HEK293 (cell line): ENCODE data around the gene DCST2.

Experiments used
- CTCF ChIA-PET: fragments of 350-600 bp; formaldehyde crosslinking; extraction: SDS; loops from one replicate; lab custom pipeline; 2021; ENCODE audit warnings: antibody characterized with exemption; lab: Yijun Ruan, JAX
- POLR2A ChIA-PET: fragments of 300-600 bp; formaldehyde crosslinking; extraction: SDS; loops from one replicate; lab custom pipeline; 2020; ENCODE audit warnings: antibody characterized with exemption, inconsistent platforms; lab: Yijun Ruan, JAX
- H3K27ac ChIP-seq: fragments of 200-500 bp; sonication (Bioruptor generic); 2 replicates; pipeline ENCODE4 v1.5.1; 2014; ENCODE audit warnings: low read depth, low read length, control low read depth, inconsistent platforms; ENCODE audit errors: extremely low read depth
- H3K36me3 ChIP-seq, 2 experiments: fragments of 200-500 bp in 1 of 2; sonication (Bioruptor generic) in 1 of 2; 1 replicate in 1 of 2; 2 replicates in 1 of 2; pipeline ENCODE4 v1.5.1; 2014 to 2017; ENCODE audit warnings: inconsistent platforms in 2 of 2, low read length in 2 of 2; ENCODE audit not compliant: control insufficient read depth in 2 of 2, insufficient read depth in 1 of 2
- H3K4me1 ChIP-seq: fragments of 200-500 bp; sonication (Bioruptor generic); 2 replicates; pipeline ENCODE4 v1.5.1; 2014; ENCODE audit warnings: mild to moderate bottlenecking, low read length, inconsistent platforms; ENCODE audit not compliant: control insufficient read depth, insufficient read depth
- H3K4me3 ChIP-seq: 2 replicates; pipeline ENCODE4 v1.5.1; 2011; ENCODE audit warnings: low read depth, mild to moderate bottlenecking, control low read depth, low read length, moderate library complexity
- H3K9me3 ChIP-seq: fragments of 200-500 bp; sonication (Bioruptor generic); 2 replicates; pipeline ENCODE4 v1.5.1; 2014; ENCODE audit warnings: low read depth, low read length, inconsistent platforms; ENCODE audit not compliant: control insufficient read depth, insufficient read depth
- BCL11A ChIP-seq: fragments of 450-650 bp; formaldehyde crosslinking; IDR thresholded peaks from 2 replicates; pipeline ENCODE4 v1.5.1; 2016; ENCODE audit warnings: low read depth, missing biosample characterization, missing genetic modification characterization
- EGR2 ChIP-seq: fragments of 450-650 bp; formaldehyde crosslinking; IDR thresholded peaks from 2 replicates; pipeline ENCODE4 v1.5.1; 2016; ENCODE audit warnings: low read depth, missing biosample characterization, missing genetic modification characterization
- GLIS1 ChIP-seq: fragments of 450-650 bp; formaldehyde crosslinking; IDR thresholded peaks from 2 replicates; pipeline ENCODE4 v1.5.1; 2016; ENCODE audit warnings: missing biosample characterization, missing genetic modification characterization
- KLF7 ChIP-seq: fragments of 450-650 bp; formaldehyde crosslinking; IDR thresholded peaks from 2 replicates; pipeline ENCODE4 v1.5.1; 2016; ENCODE audit warnings: missing biosample characterization, missing genetic modification characterization, borderline replicate concordance
- PRDM1 ChIP-seq: fragments of 450-650 bp; formaldehyde crosslinking; IDR thresholded peaks from 2 replicates; pipeline ENCODE4; 2016; ENCODE audit warnings: missing biosample characterization, missing genetic modification characterization
- ZIC2 ChIP-seq: fragments of 450-650 bp; formaldehyde crosslinking; IDR thresholded peaks from 2 replicates; pipeline ENCODE4 v1.5.1; 2016; ENCODE audit warnings: missing biosample characterization, missing genetic modification characterization
- ZNF221 ChIP-seq: fragments of 450-650 bp; formaldehyde crosslinking; IDR thresholded peaks from 2 replicates; pipeline ENCODE4 v1.5.1; 2017; ENCODE audit warnings: missing biosample characterization, missing genetic modification characterization, borderline replicate concordance
- ZNF24 ChIP-seq: fragments of 450-650 bp; formaldehyde crosslinking; IDR thresholded peaks from 2 replicates; pipeline ENCODE4 v1.5.1; 2016; ENCODE audit warnings: missing biosample characterization, missing genetic modification characterization
- ZNF791 ChIP-seq: fragments of 450-650 bp; formaldehyde crosslinking; IDR thresholded peaks from 2 replicates; pipeline ENCODE4 v1.5.1; 2016; ENCODE audit warnings: missing biosample characterization, missing genetic modification characterization
- TF ChIP-seq, protein P1 (sequence below): fragments of 450-650 bp; formaldehyde crosslinking; IDR thresholded peaks from 2 replicates; pipeline ENCODE4 v1.5.1; 2016; ENCODE audit warnings: missing biosample characterization, missing genetic modification characterization
- TF ChIP-seq, protein P2 (sequence below): fragments of 450-650 bp; IDR thresholded peaks from 2 replicates; pipeline ENCODE4 v1.5.1; 2018; ENCODE audit warnings: missing biosample characterization, mild to moderate bottlenecking, missing genetic modification characterization
- TF ChIP-seq, protein P3 (sequence below): fragments of 450-650 bp; formaldehyde crosslinking; IDR thresholded peaks from 2 replicates; pipeline ENCODE4 v1.5.1; 2016; ENCODE audit warnings: missing biosample characterization, missing genetic modification characterization
- TF ChIP-seq, protein P4 (sequence below): fragments of 450-650 bp; formaldehyde crosslinking; IDR thresholded peaks from 2 replicates; pipeline ENCODE4 v1.5.1; 2016; ENCODE audit warnings: missing biosample characterization, missing genetic modification characterization
- TF ChIP-seq, protein P5 (sequence below): fragments of 450-650 bp; formaldehyde crosslinking; IDR thresholded peaks from 2 replicates; pipeline ENCODE4 v1.5.1; 2017; ENCODE audit warnings: missing biosample characterization, missing genetic modification characterization
- TF ChIP-seq, protein P6 (sequence below): fragments of 450-650 bp; formaldehyde crosslinking; IDR thresholded peaks from 2 replicates; pipeline ENCODE4 v1.5.1; 2017; ENCODE audit warnings: missing biosample characterization, missing genetic modification characterization

The DCST2 gene

DNA sequence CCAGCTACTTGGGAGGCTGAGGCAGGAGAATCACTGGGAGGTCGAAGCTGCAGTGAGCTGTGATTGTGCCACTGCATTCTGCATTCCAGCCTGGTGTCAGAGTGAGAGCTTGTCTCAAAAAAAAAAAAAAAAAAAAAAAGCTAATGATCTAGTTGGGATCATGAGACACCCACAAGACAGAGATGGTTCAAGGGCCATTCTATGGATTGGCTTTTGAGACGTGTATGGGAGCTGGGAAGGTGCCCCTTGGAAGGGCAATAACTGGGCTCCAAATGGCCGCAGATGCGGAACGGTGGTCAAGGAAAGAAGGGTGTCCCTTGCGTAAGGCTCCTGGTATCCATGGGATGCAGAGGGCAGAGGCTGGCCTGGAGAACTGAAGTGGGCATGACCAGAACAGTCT, 10.8 kb upstream of the DCST2 start:
- no peaks in the 10 kb centered on the region for H3K36me3 ChIP-seq
- H3K9me3 ChIP-seq, result no peaks in the 10 kb centered on the region
- CTCF ChIA-PET, result interaction anchor here (0.6 to 9.2 kb wide), 22 partner anchors 10 to 894 kb away, joined by 3 to 94 read pairs (median 4); partner anchors contain the start of genes DCST1, DCST2, EFNA4 and KRTCAP2
- no peak for TF ChIP-seq BCL11A (tag by site-specific recombination)
- TF ChIP-seq, protein P1, sequence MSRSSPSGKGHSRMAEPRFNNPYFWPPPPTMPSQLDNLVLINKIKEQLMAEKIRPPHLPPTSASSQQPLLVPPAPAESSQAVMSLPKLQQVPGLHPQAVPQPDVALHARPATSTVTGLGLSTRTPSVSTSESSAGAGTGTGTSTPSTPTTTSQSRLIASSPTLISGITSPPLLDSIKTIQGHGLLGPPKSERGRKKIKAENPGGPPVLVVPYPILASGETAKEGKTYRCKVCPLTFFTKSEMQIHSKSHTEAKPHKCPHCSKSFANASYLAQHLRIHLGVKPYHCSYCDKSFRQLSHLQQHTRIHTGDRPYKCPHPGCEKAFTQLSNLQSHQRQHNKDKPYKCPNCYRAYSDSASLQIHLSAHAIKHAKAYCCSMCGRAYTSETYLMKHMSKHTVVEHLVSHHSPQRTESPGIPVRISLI, result peak; percentile 74; the same call in 1 of the 2 replicates
- TF ChIP-seq, all 188 proteins: peak for 1
- POLR2A ChIA-PET, result interaction anchor here (0.9 to 1.7 kb wide), 3 partner anchors 11 to 50 kb away, joined by 3 to 5 read pairs (median 4); no protein-coding TSS in a partner anchor
- Histone ChIP-seq H3K27ac (no peak overlapping the region), H3K4me1 (no peaks in the 10 kb centered on the region), H3K4me3 (no peak overlapping the region)

DNA sequence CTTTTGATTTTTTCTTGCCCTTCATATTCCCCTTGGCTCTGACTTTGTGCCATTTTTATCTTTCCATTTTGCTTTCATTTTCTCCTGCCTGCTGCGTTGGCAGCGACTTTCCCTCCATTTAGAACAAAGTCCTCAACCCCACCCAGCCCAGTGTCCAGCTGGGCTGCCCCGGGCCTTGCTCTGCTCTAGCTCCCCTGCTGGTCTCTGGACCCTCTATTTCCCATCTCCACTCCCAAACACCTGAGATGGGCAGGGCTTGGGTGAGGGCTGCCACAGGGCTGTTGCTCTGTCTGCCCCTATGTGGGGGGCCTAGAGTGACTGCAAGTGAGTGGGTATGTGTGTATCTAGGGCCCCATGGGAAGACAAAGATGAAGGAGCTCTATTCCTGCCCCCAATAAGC, 10.2 kb upstream of the DCST2 start:
- Histone ChIP-seq H3K36me3 (no peaks in the 10 kb centered on the region), H3K9me3 (no peaks in the 10 kb centered on the region), H3K4me3 (no peak overlapping the region), H3K4me1 (no peaks in the 10 kb centered on the region), H3K27ac (no peak overlapping the region)
- TF ChIP-seq ZNF24 (tag by site-specific recombination) (no peak), ZNF791 (tag by site-specific recombination) (no peak), GLIS1 (tag by site-specific recombination) (peak; percentile 75; the same call in 1 of the 2 replicates), BCL11A (tag by site-specific recombination) (no peak), PRDM1 (0 out of 2 replicates have a peak, but pooled peaks have one; percentile 22)
- ChIA-PET POLR2A (interaction anchor here (1.7 kb wide), 1 partner anchor 49 kb away, joined by 4 read pairs; no protein-coding TSS in a partner anchor), CTCF (interaction anchor here (0.6 to 9.2 kb wide), 17 partner anchors 10 to 484 kb away, joined by 3 to 94 read pairs (median 7); partner anchors contain the start of genes DCST1, DCST2, EFNA4 and KRTCAP2)

DNA sequence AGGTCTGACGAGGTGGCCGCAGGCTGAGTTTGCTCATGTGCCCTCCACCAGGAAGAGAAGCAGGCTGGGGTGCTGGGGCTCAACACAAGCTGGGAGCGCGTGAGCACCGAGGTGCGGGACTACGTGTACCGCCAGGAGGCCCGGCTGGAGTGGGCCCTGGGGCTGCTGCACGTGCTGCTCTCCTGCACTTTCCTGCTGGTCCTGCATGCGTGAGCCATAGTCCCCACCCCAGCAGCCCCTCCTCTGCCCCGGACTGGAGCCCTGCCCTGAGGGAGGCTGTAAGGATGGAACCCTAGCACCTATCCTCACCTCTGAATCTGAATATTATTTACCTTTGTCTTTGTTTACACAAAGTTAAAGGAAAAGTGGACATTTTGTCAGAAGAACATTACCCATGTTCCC, 9.7 kb upstream of the DCST2 start:
- TF ChIP-seq, protein P2, sequence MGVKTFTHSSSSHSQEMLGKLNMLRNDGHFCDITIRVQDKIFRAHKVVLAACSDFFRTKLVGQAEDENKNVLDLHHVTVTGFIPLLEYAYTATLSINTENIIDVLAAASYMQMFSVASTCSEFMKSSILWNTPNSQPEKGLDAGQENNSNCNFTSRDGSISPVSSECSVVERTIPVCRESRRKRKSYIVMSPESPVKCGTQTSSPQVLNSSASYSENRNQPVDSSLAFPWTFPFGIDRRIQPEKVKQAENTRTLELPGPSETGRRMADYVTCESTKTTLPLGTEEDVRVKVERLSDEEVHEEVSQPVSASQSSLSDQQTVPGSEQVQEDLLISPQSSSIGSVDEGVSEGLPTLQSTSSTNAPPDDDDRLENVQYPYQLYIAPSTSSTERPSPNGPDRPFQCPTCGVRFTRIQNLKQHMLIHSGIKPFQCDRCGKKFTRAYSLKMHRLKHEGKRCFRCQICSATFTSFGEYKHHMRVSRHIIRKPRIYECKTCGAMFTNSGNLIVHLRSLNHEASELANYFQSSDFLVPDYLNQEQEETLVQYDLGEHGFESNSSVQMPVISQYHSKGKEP (tag by site-specific recombination), result 0 out of 2 replicates have a peak, but pooled peaks have one; percentile 19
- TF ChIP-seq ZIC2 (tag by site-specific recombination), result no peak; the same call in 1 of the 2 replicates
- ChIA-PET CTCF (interaction anchor here (0.6 to 9.2 kb wide), 11 partner anchors 8 to 130 kb away, joined by 3 to 94 read pairs (median 13); partner anchors contain the start of genes ADAM15 and KRTCAP2), POLR2A (interaction anchor here (1.7 kb wide), 1 partner anchor 49 kb away, joined by 4 read pairs; no protein-coding TSS in a partner anchor)
- Histone ChIP-seq H3K27ac (no peak overlapping the region), H3K36me3 (no peaks in the 10 kb centered on the region), H3K4me3 (no peak overlapping the region), H3K9me3 (no peaks in the 10 kb centered on the region), H3K4me1 (no peaks in the 10 kb centered on the region)

DNA sequence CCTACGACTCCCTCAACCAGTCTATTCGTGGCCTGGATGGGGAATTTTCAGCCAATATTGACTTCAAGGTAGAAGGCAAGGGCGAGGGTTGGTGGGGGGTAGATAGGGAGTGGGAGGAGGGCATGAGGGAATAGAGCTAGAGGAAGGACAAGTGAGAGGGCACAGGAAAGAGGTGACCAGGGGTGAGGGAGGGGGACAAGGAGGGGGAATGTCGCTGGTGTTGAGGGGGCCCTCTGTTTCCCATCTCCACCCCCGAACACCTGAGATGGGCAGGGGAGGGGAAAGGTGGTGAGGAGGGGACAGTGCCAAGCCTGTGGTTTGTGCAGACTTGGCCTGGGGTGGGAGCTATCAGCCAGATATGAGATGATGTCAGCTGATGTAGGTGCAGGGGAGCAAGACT, 9.2 kb upstream of the DCST2 start:
- H3K27ac ChIP-seq, result no peak overlapping the region
- POLR2A ChIA-PET, result no interaction called here
- CTCF ChIA-PET, result interaction anchor here (0.6 to 9.2 kb wide), 7 partner anchors 8 to 126 kb away, joined by 3 to 94 read pairs (median 14); partner anchors contain the start of gene ADAM15
- H3K4me3 ChIP-seq, result no peak overlapping the region
- H3K9me3 ChIP-seq, result no peaks in the 10 kb centered on the region
- H3K4me1 ChIP-seq, result no peaks in the 10 kb centered on the region
- H3K36me3 ChIP-seq, result no peaks in the 10 kb centered on the region
- TF ChIP-seq ZIC2 (tag by site-specific recombination), result no peak
- TF ChIP-seq, protein P3, sequence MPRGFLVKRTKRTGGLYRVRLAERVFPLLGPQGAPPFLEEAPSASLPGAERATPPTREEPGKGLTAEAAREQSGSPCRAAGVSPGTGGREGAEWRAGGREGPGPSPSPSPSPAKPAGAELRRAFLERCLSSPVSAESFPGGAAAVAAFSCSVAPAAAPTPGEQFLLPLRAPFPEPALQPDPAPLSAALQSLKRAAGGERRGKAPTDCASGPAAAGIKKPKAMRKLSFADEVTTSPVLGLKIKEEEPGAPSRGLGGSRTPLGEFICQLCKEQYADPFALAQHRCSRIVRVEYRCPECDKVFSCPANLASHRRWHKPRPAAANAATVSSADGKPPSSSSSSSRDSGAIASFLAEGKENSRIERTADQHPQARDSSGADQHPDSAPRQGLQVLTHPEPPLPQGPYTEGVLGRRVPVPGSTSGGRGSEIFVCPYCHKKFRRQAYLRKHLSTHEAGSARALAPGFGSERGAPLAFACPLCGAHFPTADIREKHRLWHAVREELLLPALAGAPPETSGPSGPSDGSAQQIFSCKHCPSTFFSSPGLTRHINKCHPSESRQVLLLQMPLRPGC (tag by site-specific recombination), result no peak
- TF ChIP-seq KLF7 (tag by site-specific recombination), result no peak
- TF ChIP-seq ZNF221, result no peak
- TF ChIP-seq GLIS1 (tag by site-specific recombination), result peak; percentile 45; the same call in 1 of the 2 replicates
- TF ChIP-seq, protein P4, sequence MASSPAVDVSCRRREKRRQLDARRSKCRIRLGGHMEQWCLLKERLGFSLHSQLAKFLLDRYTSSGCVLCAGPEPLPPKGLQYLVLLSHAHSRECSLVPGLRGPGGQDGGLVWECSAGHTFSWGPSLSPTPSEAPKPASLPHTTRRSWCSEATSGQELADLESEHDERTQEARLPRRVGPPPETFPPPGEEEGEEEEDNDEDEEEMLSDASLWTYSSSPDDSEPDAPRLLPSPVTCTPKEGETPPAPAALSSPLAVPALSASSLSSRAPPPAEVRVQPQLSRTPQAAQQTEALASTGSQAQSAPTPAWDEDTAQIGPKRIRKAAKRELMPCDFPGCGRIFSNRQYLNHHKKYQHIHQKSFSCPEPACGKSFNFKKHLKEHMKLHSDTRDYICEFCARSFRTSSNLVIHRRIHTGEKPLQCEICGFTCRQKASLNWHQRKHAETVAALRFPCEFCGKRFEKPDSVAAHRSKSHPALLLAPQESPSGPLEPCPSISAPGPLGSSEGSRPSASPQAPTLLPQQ (tag by site-specific recombination), result no peak
- TF ChIP-seq ZNF791 (tag by site-specific recombination), result no peak
- TF ChIP-seq, protein P5, sequence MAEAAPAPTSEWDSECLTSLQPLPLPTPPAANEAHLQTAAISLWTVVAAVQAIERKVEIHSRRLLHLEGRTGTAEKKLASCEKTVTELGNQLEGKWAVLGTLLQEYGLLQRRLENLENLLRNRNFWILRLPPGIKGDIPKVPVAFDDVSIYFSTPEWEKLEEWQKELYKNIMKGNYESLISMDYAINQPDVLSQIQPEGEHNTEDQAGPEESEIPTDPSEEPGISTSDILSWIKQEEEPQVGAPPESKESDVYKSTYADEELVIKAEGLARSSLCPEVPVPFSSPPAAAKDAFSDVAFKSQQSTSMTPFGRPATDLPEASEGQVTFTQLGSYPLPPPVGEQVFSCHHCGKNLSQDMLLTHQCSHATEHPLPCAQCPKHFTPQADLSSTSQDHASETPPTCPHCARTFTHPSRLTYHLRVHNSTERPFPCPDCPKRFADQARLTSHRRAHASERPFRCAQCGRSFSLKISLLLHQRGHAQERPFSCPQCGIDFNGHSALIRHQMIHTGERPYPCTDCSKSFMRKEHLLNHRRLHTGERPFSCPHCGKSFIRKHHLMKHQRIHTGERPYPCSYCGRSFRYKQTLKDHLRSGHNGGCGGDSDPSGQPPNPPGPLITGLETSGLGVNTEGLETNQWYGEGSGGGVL (tag by site-specific recombination), result peak; percentile 89
- TF ChIP-seq, protein P6, sequence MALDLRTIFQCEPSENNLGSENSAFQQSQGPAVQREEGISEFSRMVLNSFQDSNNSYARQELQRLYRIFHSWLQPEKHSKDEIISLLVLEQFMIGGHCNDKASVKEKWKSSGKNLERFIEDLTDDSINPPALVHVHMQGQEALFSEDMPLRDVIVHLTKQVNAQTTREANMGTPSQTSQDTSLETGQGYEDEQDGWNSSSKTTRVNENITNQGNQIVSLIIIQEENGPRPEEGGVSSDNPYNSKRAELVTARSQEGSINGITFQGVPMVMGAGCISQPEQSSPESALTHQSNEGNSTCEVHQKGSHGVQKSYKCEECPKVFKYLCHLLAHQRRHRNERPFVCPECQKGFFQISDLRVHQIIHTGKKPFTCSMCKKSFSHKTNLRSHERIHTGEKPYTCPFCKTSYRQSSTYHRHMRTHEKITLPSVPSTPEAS (tag by site-specific recombination), result no peak
- 0 out of 2 replicates have a peak, but pooled peaks have one; percentile 24 for TF ChIP-seq EGR2
